Kidney (tissue), 14 donors: ENCODE results near the gene PTPRK. TPM values are rescaled to one million over a fixed set of nuclear protein-coding genes. Genes with fewer than 3 reads are reported as not detected.
A peak's percentile ranks its signal among the peaks of the same experiment; 100 is the strongest.

ENCODE experiments used
- DNase-seq, 5 donors: peaks; one replicate each; pipeline ENCODE4 v3.0.0-alpha.2; 2013 to 2020
- FAIRE-seq: peaks from 2 replicates; lab custom pipeline; 2012; peaks lifted over from hg19 to GRCh38; lab: Jason Lieb, UNC
- H3K27ac ChIP-seq, 2 donors: one replicate each; pipeline ENCODE4 v1.7.0; 2013; ENCODE audit warnings: low read depth in 2 of 2, low read length in 2 of 2, inconsistent platforms in 1 of 2
- H3K27me3 ChIP-seq: one replicate; pipeline ENCODE4 v1.7.1; 2013; ENCODE audit warnings: low read length, inconsistent platforms; ENCODE audit not compliant: control insufficient read depth, insufficient read depth
- H3K36me3 ChIP-seq, 3 donors: one replicate each; pipeline versions ENCODE4 v1.7.0 to v1.7.1; 2013; ENCODE audit warnings: low read length in 3 of 3, control low read depth in 1 of 3, inconsistent platforms in 1 of 3; ENCODE audit not compliant: insufficient read depth in 3 of 3, control insufficient read depth in 2 of 3
- H3K4me1 ChIP-seq, 3 donors: one replicate each; pipeline versions ENCODE4 v1.7.0 to v1.7.1; 2013; ENCODE audit warnings: low read length in 3 of 3, inconsistent platforms in 1 of 3, low read depth in 1 of 3; ENCODE audit not compliant: control insufficient read depth in 2 of 3, insufficient read depth in 2 of 3
- H3K4me3 ChIP-seq, 3 donors: one replicate each; pipeline versions ENCODE4 v1.7.0 to v1.8.1; 2013; ENCODE audit warnings: low read length in 3 of 3, control low read depth in 1 of 3, inconsistent platforms in 1 of 3
- H3K9ac ChIP-seq, 3 donors: one replicate each; pipeline versions ENCODE4 v1.7.0 to v1.7.1; 2013; ENCODE audit warnings: low read length in 3 of 3, control low read depth in 1 of 3, inconsistent platforms in 1 of 3
- H3K9me3 ChIP-seq, 3 donors: one replicate each; pipeline versions ENCODE4 v1.7.0 to v1.7.1; 2013; ENCODE audit warnings: low read length in 3 of 3, control low read depth in 1 of 3, inconsistent platforms in 1 of 3; ENCODE audit not compliant: control insufficient read depth in 2 of 3, insufficient read depth in 1 of 3
- intact Hi-C: fragments of 100-400 bp; cut with DNase I; formaldehyde crosslinking; loops from one replicate; pipeline ENCODE4 v1.11.1; 2022
- polyA plus RNA-seq: library from polyadenylated mRNA; stranded (reverse); fragments of 350-450 nt; fragmentation: Illumina TruSeq; extraction: RNeasy Lipid Tissue Mini Kit (QIAGEN cat#74804); gene quantifications from one replicate; pipeline ENCODE4 v1.2.3, GENCODE V29; 2014; ENCODE audit warnings: low read depth, low replicate concordance; ENCODE audit not compliant: insufficient read depth
- total RNA-seq: library from RNA; stranded (reverse); fragmentation: NEBNext Ultra II Directional; extraction: Animal tissue kit (Norgen Biotek cat#: 25700); gene quantifications from one replicate; pipeline ENCODE4 v1.2.1, GENCODE V29; 2021
- TF ChIP-seq, protein P1 (sequence below): IDR thresholded peaks from 3 replicates; pipeline ENCODE4 v1.5.1; 2012; ENCODE audit warnings: mild to moderate bottlenecking, moderate library complexity, borderline replicate concordance; ENCODE audit not compliant: insufficient read depth; ENCODE audit errors: extremely low read depth
- donor health status: control.
- donor health status: control.
- donor health status: control.
- donor health status: control.
- donor health status: control.
- donor health status: DM: yes; HTN: yes; CAD: no.
- donor health status: Normal renal cell carcinoma (clear cell type).

Gene PTPRK
- total and polyA plus RNA-seq, 2 donors from 2014 or later = 9.2 to 72.8 TPM

DNA sequence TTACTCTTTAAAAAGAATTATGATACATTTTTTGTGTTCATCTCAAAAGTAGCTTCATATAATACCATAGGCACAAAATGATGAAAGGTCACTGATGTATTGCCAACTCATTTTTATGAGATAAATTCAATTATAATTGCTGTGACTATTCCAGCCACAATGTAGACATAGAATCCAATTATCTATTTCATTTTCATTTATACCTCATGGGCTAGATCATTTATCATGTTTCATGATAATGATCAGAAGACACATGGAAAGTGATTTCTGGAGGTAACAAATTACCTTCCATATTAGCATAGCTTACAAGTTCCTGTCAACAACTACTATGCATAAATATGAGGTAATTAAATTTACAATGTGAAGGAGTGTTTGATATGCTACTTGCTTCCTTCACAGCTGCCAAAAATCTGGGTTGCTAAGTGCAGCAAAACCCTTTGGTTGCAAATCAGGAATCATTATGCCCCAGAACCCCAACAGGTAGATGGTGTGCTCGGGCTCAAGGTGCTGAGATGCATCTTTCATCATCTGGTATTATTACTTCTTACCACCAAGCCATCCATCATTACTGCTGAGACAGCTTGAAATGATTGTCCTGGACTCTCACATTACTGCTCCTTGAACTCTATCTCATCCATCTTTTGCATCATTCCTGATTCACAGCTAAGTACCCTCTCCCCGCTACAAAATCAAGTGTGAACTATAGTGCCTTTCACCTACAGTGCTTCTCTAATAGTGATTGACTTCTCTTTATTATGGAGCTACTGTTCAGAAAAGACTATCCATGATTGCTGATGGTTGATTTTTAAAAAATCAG, 313.6 kb downstream of the PTPRK start:
- H3K4me3 ChIP-seq = no peak overlapping the region
- no peaks in the 10 kb centered on the region for H3K36me3 ChIP-seq
- H3K4me1 ChIP-seq = no peaks in the 10 kb centered on the region
- H3K27ac ChIP-seq = no peak overlapping the region
- FAIRE-seq (no peak), DNase-seq (peak in 2 of 5 donors; percentile 3 to 10)
- no peaks in the 10 kb centered on the region for H3K9me3 ChIP-seq
- no peaks in the 10 kb centered on the region for H3K27me3 ChIP-seq
- H3K9ac ChIP-seq = no peak overlapping the region
- TF ChIP-seq, protein P1, sequence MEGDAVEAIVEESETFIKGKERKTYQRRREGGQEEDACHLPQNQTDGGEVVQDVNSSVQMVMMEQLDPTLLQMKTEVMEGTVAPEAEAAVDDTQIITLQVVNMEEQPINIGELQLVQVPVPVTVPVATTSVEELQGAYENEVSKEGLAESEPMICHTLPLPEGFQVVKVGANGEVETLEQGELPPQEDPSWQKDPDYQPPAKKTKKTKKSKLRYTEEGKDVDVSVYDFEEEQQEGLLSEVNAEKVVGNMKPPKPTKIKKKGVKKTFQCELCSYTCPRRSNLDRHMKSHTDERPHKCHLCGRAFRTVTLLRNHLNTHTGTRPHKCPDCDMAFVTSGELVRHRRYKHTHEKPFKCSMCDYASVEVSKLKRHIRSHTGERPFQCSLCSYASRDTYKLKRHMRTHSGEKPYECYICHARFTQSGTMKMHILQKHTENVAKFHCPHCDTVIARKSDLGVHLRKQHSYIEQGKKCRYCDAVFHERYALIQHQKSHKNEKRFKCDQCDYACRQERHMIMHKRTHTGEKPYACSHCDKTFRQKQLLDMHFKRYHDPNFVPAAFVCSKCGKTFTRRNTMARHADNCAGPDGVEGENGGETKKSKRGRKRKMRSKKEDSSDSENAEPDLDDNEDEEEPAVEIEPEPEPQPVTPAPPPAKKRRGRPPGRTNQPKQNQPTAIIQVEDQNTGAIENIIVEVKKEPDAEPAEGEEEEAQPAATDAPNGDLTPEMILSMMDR = no peak
- intact Hi-C loops = no loop called here

DNA sequence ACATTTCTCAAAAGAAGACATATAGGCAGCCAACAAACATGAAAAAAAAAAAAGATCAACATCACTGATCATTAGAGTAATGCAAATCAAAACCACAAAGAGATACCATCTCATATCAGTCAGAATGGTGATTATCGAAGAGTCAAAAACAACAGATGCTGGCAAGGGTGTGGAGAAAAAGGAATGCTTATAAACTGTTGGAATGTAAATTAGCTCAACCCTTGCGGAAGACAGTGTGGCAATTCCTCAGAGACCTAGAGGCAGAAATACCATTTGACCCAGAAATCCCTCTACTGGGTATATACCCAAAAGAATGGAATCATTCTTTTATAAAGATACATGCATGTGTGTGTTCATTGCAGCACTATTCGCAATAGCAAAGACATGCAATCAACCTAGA, 315.8 kb downstream of the PTPRK start:
- DNase-seq = no peak
- H3K27me3 ChIP-seq = no peaks in the 10 kb centered on the region
- intact Hi-C loops = no loop called here
- no peaks in the 10 kb centered on the region for H3K4me1 ChIP-seq
- H3K36me3 ChIP-seq = no peaks in the 10 kb centered on the region
- no peak overlapping the region for H3K27ac ChIP-seq
- H3K9ac ChIP-seq = no peak overlapping the region
- H3K4me3 ChIP-seq = no peak overlapping the region
- TF ChIP-seq, protein P1 = no peak
- H3K9me3 ChIP-seq = no peaks in the 10 kb centered on the region
- no peak for FAIRE-seq

DNA sequence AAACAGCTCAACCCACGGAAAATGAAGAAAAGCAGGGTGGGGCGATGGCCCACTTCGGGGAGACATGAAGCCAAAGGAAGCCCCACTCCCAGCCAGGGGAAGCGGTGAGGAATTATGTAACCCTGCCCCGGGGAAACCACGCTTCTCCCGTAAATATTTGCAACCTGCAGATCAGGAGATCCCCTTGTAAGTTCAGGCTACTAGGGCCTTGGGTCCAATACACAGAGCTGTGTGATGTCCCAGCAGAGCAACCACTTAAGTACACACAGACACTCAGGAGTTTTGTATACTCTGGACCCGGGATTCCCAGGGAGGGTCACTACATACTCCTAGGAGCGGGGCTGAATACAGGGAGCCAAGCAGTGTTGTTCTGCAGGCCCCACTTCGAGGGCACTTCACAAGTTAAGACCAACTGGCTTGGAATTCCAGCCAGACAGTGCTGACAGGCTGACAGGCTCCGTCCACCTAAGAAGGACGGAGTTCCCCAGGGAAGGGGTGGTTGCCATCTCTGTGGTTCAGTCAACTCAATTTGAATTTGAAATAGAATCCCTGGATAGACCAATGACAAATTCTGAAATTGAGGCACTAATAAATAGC, 318.1 kb downstream of the PTPRK start:
- Histone ChIP-seq H3K36me3 (no peaks in the 10 kb centered on the region), H3K9me3 (no peaks in the 10 kb centered on the region), H3K27me3 (no peaks in the 10 kb centered on the region), H3K4me1 (no peaks in the 10 kb centered on the region), H3K9ac (no peak overlapping the region), H3K27ac (no peak overlapping the region), H3K4me3 (no peak overlapping the region)
- DNase-seq (no peak), FAIRE-seq (no peak)
- TF ChIP-seq, protein P1 = no peak
- intact Hi-C loops = no loop called here
